ENCODE results near the gene GRIP2. TPM values are rescaled to one million over a fixed set of nuclear protein-coding genes. Genes with fewer than 3 reads are reported as not detected.

The GRIP2 gene
- not detected for polyA plus RNA-seq

DNA sequence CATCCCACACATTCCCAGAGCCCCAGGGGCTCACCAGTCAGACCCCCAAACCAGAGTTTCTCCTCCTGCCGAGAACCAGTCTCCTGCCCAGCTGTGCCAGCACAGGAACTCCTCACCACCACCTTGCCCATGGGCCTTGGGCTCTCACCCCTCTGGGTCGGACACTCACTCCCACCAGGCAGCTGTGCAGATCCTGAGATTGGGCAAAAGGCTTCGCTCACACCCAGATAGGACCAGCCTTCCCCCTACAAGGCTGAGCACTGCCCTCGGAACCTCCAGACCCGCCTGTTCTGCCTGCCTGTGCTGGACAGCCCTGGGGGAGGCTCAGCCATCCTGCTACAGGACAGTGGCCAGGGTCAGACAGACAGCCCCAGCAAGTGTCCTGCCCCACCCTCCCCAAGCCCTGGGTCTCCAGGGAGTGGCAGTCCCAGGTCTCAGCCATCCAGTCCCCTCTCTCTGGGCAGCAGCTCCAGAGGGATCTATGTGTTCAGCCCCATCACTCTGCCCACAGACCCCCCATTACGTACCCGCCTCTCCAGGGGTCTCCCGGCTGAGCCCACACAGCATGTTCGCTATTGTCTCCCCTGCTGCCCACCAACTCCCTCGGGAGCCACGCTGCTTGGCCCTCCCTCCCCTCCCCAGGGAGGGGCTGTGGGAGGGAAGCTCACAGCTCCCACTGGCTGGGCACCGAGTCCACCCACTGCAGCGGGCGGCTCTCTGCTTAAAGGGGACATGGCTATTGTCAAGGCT is at the start of gene GRIP2:
Gene GRIP2 (minus strand): TSS at position 601 of the 750 bp plus-strand sequence. CDS start 34 bp downstream, at position 567.
- H3K4me1 Mint-ChIP-seq, result no peaks in the 10 kb centered on the region
- no peak for DNase-seq
- H3K4me3 Mint-ChIP-seq, result no peak within 1 kb of the TSS
- no peak within 1 kb of the TSS for H3K27ac Mint-ChIP-seq
- H3K36me3 Mint-ChIP-seq, result no peaks in the 10 kb centered on the region
- H3K27me3 Mint-ChIP-seq (ENCODE audit: low read depth in 3 of 3), result peaks cover 1 to 3% (median 2%) of the 10 kb centered on the region in 3 donors
- no peaks in the 10 kb centered on the region for H3K9me3 Mint-ChIP-seq

DNA sequence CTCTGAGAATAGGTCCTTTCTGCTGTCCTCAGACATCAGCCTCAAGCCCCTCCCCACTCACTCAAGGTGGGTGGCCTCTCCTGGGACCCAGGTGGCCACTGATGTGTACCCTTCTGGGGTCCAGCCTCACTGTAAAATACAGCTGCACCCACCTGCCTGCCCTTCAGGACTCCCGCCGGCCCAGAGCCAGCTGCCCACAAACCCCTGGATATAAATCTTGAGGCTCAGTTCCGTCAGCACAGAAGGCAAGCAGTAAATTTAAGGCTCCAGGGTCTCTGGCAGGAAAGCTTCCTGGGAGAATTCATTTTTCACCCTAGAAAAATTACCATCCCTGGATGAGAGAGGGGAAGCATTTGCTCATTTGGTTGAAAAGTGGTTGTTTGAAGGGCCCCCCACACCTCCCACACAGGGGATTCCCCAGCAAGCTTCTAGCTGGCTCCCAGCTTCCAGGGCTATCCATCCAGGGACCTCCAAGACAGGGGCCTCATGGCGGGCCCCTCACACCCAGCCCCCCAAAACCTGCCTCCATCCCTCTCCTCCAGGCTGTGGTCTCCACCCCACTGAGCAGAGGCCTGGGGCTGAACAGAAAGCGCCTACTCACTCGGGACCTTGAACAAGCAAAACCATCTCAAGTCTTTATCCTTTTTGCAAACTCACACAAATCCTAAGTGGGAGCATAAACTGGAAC is 48.4 kb upstream of the GRIP2 start:
- no peak overlapping the region for H3K27ac Mint-ChIP-seq
- H3K36me3 Mint-ChIP-seq, result no peaks in the 10 kb centered on the region

DNA sequence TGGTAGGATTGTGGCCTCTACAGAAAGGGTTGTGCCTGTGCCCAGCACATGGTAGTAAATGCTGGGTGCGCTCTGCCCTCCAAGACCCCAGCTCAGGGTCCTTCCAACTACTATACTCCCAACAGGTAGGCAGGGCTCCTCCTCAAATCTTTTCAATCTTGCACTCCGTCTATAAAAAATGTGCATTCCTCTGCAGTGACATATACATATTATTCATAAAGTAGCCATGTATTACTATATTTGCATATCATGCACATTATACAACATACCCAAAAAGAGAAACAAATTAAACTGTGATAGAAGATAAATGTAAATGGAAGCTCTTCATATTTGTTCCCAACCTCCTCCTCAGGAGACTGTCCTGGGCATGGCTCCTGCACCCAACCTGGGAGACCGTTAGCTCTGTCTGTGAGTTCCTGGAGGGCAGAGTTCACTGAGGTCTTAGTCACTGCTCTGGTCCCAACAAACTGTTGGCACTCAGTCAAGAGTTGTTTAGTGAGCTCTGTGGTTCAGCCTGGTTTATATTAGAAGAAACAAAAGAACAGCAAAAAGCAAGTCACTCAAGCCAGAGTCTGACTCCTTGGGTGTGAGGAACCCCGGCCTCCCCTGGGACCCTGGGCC is 47.7 kb upstream of the GRIP2 start:
- H3K4me1 Mint-ChIP-seq, result no peaks in the 10 kb centered on the region
- no peak for DNase-seq
- no peaks in the 10 kb centered on the region for H3K9me3 Mint-ChIP-seq
- no peak overlapping the region for H3K4me3 Mint-ChIP-seq
- H3K27ac Mint-ChIP-seq, result no peak overlapping the region
- no peaks in the 10 kb centered on the region for H3K36me3 Mint-ChIP-seq
- H3K27me3 Mint-ChIP-seq (ENCODE audit: low read depth in 3 of 3), result peaks cover 0 to 6% (median 2%) of the 10 kb centered on the region in 3 donors

More for the DNA sequence above, 48.4 kb upstream of the GRIP2 start:
- H3K9me3 Mint-ChIP-seq, result no peaks in the 10 kb centered on the region
- H3K27me3 Mint-ChIP-seq (ENCODE audit: low read depth in 3 of 3), result peaks cover 0 to 6% (median 2%) of the 10 kb centered on the region in 3 donors
- no peak overlapping the region for H3K4me3 Mint-ChIP-seq
- no peaks in the 10 kb centered on the region for H3K4me1 Mint-ChIP-seq
- no peak for DNase-seq

DNA sequence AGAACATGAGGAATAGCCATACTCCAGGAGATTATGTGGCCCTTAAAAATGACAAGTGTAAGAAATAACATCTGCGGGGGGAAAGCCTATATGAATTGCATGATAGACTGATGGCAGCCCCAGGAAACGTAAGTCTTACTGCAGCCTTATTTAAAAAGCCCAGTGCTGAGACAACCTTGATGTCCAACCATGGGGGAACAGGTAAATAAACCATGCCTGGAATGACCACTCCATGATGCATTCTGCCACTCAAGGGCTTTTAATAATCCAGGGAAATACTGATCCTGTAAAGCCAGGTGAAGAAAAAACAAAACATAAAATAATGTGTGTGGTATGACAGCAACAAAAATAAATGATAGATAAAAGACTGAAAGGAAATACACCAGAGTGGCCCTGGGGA is 46.5 kb upstream of the GRIP2 start:
- no peak overlapping the region for H3K4me3 Mint-ChIP-seq
- no peak for DNase-seq
- no peaks in the 10 kb centered on the region for H3K4me1 Mint-ChIP-seq
- no peaks in the 10 kb centered on the region for H3K36me3 Mint-ChIP-seq
- H3K27me3 Mint-ChIP-seq (ENCODE audit: low read depth in 3 of 3), result peaks cover 0 to 9% (median 4%) of the 10 kb centered on the region in 3 donors
- H3K27ac Mint-ChIP-seq, result no peak overlapping the region
- no peaks in the 10 kb centered on the region for H3K9me3 Mint-ChIP-seq

DNA sequence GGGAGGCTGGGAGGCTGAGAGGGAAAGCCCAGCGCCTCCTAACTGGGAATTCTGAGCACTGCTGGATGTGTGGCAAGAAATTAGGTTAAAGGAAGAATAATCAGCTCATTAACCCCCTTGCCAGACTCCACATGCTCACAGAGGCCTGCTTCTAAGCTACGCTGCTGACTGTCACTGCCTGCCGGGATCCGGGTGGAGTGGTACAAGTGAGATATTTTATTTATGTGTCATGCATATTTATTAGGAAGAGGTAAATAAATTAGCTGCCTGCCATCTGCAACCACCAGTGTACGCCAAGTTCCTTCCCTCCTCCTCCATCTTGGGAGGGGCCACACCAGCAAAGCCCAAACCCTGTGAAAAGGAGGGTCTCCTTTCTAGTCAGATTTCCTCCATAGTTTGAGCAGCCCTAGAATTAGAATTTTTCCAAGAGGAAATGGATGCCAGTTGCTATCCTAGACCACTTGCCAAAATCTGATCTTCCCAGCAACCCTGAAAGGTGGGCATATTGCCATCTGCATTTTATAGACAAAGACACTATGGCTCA is 43.5 kb upstream of the GRIP2 start:
- no peak overlapping the region for H3K4me3 Mint-ChIP-seq
- H3K27ac Mint-ChIP-seq, result no peak overlapping the region
- no peaks in the 10 kb centered on the region for H3K36me3 Mint-ChIP-seq
- no peak for DNase-seq
- H3K9me3 Mint-ChIP-seq, result no peaks in the 10 kb centered on the region
- H3K27me3 Mint-ChIP-seq (ENCODE audit: low read depth in 3 of 3), result peaks cover 0 to 9% (median 4%) of the 10 kb centered on the region in 3 donors
- H3K4me1 Mint-ChIP-seq, result no peaks in the 10 kb centered on the region

DNA sequence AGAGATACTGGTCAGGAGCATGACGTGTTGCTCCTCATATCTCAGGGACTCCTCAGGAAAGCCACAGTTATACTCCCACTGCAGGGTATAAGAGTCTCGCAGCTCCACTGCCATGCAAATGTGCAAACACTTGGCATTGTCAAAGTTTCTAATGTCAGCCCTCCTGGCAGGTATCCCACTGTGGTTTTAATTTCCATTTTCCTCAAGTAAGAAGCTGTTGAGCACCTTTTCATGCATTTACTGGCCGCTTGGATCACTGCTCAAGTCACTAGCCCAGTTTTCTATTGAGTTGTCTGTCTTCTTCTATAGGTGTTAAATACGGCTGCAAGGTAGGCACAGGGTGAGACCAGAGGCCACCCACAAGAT is 41.9 kb upstream of the GRIP2 start:
- peaks cover 0 to 10% (median 5%) of the 10 kb centered on the region in 3 donors for H3K27me3 Mint-ChIP-seq (ENCODE audit: low read depth in 3 of 3)
- no peak overlapping the region for H3K27ac Mint-ChIP-seq
- H3K4me1 Mint-ChIP-seq, result no peaks in the 10 kb centered on the region
- H3K36me3 Mint-ChIP-seq, result no peaks in the 10 kb centered on the region
- H3K9me3 Mint-ChIP-seq, result no peaks in the 10 kb centered on the region
- DNase-seq, result no peak
- no peak overlapping the region for H3K4me3 Mint-ChIP-seq

DNA sequence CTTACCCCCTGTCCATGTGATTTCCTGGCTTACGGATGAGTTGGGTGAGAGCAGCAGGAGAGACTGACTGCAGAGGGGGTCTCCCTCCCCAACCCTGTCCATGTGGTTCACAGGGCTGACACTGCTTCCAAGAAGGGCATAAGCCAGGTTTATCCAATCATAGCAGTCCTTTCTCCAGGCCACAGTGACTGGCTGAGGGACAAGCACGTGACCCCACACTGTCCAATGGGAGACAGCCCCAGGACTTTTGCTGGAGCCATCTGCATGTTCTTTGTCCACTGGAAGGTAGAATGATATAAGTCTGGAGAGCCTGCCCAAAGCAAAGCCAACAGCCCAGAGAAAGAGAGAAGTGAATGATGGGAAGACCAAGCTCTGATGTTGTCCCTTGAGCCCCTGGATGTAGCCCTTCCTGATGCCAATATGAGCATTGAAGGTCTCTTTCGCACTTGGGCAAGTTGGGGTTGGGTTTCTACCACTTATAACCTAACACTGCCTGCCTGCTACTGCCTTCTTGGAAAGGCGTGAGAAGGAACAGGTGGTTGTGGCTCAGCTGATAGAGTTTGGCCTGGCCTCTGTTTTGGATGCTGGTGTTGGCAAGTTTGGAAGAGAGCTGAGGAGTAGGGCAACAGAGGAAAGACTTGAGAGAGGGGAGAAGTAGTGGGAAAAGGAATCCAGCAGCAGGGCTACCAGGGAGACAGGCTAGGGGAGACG is 41.3 kb upstream of the GRIP2 start:
- Mint-ChIP-seq H3K36me3 (no peaks in the 10 kb centered on the region), H3K9me3 (no peaks in the 10 kb centered on the region), H3K4me3 (no peak overlapping the region), H3K27ac (no peak overlapping the region), H3K4me1 (no peaks in the 10 kb centered on the region), H3K27me3 (ENCODE audit: low read depth in 3 of 3) (peaks cover 0 to 12% (median 8%) of the 10 kb centered on the region in 3 donors)
- no peak for DNase-seq

DNA sequence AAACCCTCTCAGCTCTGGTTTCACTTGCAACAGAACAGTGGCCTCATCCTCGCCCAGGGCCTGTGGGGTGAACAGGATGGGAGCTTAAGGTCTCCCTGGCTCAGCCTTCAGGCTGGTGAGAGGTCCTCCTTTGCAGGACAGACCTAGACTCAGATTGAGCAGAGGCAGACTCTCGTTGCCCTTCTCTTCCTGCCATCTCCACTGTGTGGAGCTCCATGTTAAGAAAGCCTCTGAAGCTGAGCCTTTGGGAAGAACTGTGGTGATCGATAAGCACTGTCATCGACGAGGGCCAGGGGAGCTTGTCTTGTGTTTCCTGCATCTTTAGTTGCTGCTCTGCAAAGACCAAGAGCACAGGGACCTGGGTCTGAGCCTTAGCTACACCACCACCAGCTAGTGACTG is 37.8 kb upstream of the GRIP2 start:
- no peak overlapping the region for H3K27ac Mint-ChIP-seq
- H3K36me3 Mint-ChIP-seq, result no peaks in the 10 kb centered on the region
- no peak overlapping the region for H3K4me3 Mint-ChIP-seq
- no peak for DNase-seq
- H3K27me3 Mint-ChIP-seq (ENCODE audit: low read depth in 3 of 3), result peaks cover 0 to 17% (median 11%) of the 10 kb centered on the region in 3 donors
- H3K4me1 Mint-ChIP-seq, result no peaks in the 10 kb centered on the region
- H3K9me3 Mint-ChIP-seq, result no peaks in the 10 kb centered on the region

DNA sequence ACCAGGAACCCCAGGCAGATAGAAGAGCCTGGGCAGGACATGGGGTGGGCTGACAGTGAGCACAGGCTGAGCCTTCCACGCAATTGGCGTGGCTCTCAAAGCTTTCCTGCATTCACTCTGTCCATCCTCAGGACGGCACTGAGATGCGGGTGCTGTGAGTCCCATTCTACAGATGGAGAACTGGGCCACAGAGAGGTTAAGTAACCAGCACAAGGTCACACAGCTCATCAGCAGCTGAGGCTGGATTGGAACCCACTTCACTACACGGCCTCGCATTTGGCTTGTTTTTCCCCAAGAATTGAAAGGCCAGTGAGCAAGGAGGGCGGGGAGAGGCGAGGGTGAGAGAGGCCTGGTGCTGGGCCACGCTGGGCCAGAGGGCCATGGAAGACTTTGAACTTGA is 36.0 kb upstream of the GRIP2 start:
- Mint-ChIP-seq H3K36me3 (no peaks in the 10 kb centered on the region), H3K9me3 (no peaks in the 10 kb centered on the region), H3K4me3 (no peak overlapping the region), H3K4me1 (no peaks in the 10 kb centered on the region), H3K27ac (no peak overlapping the region), H3K27me3 (ENCODE audit: low read depth in 3 of 3) (peaks cover 0 to 16% (median 9%) of the 10 kb centered on the region in 3 donors)
- DNase-seq, result no peak

DNA sequence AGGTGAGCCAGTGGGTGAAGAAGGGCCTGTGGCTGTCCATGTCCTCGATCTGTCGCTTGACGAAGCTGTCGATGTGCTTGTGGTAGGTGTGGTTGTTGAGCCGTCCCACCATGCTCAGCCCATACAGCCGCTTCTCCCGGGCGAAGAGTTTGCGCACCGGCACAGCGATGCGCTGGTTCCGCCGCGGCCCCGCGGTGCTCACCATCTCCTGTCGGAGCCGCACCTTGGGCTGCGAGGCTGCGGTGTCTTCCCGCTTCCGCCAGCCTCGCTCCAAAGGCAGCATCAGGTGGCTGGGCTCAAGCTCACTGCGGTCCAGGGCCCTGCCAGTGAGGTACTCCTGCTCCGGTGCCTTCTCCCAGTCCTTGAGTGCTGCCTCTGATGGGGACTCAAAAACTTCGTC is 34.0 kb upstream of the GRIP2 start:
- DNase-seq, result no peak
- H3K27me3 Mint-ChIP-seq (ENCODE audit: low read depth in 3 of 3), result peaks cover 0 to 16% (median 11%) of the 10 kb centered on the region in 3 donors
- no peaks in the 10 kb centered on the region for H3K9me3 Mint-ChIP-seq
- peak overlapping the region in 1 of 6 donors; percentile 40 for H3K27ac Mint-ChIP-seq
- H3K4me1 Mint-ChIP-seq, result no peaks in the 10 kb centered on the region
- no peaks in the 10 kb centered on the region for H3K36me3 Mint-ChIP-seq
- H3K4me3 Mint-ChIP-seq, result no peak overlapping the region

DNA sequence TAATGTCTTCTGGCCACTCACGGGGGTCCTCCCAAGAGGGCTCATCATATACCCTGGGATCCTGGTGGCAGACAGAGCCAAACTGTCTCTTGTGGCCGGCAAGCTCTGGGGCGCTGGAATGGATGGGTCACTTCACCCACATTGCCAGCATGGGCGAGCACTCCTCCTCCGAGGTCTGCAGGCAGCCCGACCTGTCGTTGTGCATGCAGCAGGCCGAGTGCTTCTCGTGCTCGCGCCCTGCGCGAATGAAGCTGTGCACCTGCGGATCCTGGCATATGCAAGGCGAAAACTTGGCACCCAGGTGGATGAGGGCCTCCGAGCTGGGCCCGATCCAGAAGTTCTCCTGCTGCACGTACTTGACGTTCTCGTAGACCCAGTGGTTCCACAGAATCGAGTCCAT is 33.6 kb upstream of the GRIP2 start:
- Mint-ChIP-seq H3K36me3 (no peaks in the 10 kb centered on the region), H3K4me1 (no peaks in the 10 kb centered on the region), H3K9me3 (no peaks in the 10 kb centered on the region), H3K27me3 (ENCODE audit: low read depth in 3 of 3) (peaks cover 0 to 16% (median 11%) of the 10 kb centered on the region in 3 donors), H3K27ac (peak overlapping the region in 1 of 6 donors; percentile 40), H3K4me3 (no peak overlapping the region)
- no peak for DNase-seq

DNA sequence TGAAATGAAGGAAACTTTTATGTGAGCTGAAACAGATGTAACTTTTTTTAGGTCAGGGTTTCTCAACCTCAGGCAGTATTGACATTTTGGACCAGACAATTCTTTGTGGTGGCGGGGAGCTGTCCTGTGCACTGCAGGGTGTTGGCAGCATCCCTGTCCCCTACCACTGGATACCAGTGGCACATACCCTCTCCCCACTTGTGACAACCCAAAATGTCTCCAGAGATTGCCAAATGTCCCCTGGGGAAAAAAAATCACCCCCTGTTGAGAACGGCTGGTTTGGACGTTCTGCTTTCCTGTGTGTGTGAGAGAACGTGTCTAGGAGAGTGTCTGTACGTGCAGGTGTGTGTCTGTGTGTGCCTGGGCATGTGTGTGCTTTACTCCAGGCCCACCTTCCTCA is 30.7 kb upstream of the GRIP2 start:
- Mint-ChIP-seq H3K27ac (no peak overlapping the region), H3K4me3 (no peak overlapping the region), H3K36me3 (no peaks in the 10 kb centered on the region), H3K9me3 (no peaks in the 10 kb centered on the region), H3K27me3 (ENCODE audit: low read depth in 3 of 3) (peaks cover 4 to 15% (median 14%) of the 10 kb centered on the region in 3 donors), H3K4me1 (peaks cover 8 to 13% of the 10 kb centered on the region in 2 donors)
- DNase-seq, result no peak

DNA sequence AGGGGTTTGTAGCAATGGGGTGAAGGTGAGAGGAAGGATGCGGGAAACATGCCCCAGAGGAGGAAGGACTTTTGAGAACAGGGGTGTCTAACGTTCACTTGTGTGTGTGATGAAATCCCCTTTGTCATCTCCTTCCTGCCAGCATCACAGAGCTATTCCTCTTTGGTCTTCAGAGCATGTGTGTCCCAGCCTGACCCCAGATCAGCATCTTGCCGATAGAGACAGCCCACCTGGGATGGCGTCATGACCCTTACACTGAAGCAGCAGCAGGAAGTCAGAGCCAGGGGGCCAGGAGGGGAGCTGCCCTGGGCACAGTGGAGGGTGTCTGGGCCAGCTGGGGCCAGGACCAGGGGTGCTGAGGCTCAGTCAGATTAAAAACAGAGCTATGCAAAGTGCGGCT is 29.9 kb upstream of the GRIP2 start:
- Mint-ChIP-seq H3K36me3 (no peaks in the 10 kb centered on the region), H3K4me1 (peaks cover 12 to 18% of the 10 kb centered on the region in 2 donors), H3K27me3 (ENCODE audit: low read depth in 3 of 3) (peaks cover 6 to 14% (median 13%) of the 10 kb centered on the region in 3 donors), H3K27ac (no peak overlapping the region), H3K9me3 (no peaks in the 10 kb centered on the region), H3K4me3 (no peak overlapping the region)
- no peak for DNase-seq
